HG02981 (cell line): Measurements from ENCODE around the gene KDM3B.

Experiments
- ATAC-seq: cut with Tn5 transposase; IDR thresholded peaks from one replicate; pipeline ENCODE4 v1.9.1; 2021; ENCODE audit warnings: mild to moderate bottlenecking, moderate library complexity; ENCODE audit not compliant: unreplicated experiment

KDM3B gene

DNA sequence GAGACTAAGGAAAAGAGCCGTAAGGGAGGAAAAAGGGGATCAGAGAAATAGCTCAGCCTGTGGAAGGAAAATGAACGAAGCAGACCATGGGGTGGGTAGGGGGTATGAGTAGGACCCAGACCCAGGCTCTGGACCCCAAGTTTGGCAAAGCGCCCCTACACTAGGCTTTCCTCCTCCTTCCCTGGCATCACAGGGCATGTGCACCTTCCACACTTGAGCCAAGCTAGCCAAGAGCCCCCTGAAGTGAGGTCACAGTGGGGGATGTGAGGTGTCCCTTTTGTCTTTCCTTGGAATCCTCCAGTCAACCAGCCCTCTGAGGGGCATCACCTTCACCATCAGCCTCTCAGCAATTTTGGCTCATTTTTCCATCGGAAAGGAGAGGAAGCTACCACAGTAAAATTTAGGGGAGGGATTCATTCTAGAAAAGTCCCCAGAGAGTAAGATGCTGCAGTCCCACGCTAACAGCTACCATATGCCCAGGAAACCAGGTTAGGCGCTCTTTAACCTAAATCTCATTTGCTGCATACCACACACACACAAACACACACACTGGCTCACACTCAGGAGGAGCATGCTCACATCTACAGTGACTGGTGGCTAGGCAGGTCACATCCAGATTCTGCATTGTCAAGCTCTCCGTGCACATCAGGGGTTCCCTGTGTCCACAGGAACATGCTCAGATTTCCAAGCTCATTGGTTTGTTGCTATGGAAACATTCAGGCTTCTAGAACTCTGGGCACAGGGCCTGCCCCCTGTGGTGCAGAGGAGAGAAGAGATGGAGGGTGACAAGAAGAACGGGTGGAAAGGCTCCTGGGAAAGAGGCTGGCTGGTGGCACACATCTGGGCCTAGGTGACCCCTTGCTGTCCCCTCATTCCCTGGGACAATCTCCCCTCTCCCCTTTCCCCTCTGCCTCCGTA, 96.3 kb downstream of the KDM3B start:
- no peak for ATAC-seq

DNA sequence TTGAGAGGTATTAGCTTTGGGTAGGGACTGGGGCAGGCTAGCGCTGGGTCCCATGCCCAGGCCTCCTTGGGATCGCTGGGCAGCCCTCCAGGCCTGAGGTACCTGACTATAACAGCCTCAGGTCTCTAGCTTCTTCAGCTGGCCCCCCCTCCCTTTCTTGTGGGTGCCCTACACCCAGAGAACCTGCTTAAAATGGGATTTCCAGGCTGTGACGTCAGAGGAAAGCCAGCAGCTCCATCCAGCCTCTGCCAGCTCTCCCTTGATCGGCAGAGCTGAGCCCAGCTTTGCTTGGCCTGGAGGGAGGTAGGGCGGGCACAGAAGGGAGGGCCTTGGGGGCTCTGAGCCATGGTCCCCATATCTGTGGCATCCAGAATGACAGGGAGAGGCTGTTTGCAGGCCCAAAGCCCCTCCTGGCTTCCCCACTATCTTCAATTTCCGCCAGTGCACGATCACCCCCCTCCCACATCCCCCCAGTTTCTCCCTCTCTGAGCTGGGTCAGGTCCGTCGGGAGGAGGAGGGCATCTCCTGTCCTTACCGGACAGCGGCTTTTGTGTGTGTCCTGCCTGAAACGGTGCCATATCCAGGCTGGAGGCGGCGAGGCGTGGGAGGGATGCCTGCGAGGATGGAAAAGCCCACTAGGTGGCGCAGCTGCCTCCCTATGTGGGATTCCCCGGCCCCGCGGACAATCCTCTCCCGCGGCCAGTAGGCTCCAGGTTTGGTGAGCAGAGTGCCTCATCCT, 97.2 kb downstream of the KDM3B start:
- ATAC-seq: peak; percentile 86

DNA sequence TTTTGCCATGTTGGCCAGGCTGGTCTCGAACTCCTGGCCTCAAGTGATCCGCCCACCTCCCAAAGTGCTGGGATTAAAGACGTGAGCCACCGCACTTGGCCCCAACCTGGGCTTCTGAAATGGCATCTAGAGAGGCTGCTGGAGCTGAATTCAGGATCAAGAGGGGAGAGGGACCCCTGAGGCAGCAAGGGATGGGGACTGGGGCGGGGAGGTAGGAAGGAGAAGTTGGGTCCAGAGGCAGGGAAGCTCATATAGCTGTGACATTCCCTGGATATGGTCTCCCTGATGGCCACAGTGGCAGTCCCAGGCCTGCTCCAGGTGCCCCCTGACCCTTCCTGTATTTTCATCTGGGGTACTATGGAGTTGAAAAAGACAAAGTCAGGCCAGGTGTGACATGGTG, 98.5 kb downstream of the KDM3B start:
- ATAC-seq: no peak

DNA sequence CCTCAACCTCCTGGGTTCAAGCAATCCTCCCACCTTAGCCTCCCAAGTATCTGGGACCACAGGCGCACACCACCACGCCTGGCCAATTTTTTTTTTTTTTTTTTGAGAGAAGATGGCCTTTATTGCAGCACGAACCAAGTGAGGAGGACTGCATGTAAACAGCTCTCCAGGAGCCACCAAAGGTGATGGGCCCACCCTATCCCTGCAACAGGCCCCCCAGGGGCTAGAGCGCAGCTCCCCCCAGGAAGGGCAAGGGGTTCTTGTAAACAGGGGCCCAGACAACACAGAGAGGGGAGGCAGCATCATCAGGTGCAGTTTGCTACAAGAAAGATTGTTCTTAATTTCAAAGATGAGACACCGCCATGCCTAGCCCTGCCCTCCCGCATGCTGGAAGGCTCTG, 100.2 kb downstream of the KDM3B start:
- no peak for ATAC-seq

DNA sequence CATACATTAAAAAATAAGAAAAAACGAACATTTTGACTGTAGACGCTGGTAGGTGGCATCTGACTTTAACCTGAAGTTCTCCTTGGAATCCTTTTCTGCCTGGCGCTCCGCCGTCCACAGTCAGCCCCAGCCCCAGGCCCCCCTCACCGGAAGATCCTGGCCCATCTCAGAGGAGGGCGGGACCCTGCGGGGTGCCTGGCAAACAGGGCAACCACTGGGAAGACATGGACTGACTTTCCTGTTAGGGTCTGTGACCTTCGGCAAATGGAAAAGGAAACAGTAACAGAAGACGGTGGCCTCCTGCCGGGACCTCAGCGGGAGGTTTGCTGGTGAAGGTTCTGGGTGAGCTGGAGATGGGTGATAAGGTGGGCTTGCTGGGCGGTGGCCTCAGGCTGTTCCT, 101.1 kb downstream of the KDM3B start:
- no peak for ATAC-seq

DNA sequence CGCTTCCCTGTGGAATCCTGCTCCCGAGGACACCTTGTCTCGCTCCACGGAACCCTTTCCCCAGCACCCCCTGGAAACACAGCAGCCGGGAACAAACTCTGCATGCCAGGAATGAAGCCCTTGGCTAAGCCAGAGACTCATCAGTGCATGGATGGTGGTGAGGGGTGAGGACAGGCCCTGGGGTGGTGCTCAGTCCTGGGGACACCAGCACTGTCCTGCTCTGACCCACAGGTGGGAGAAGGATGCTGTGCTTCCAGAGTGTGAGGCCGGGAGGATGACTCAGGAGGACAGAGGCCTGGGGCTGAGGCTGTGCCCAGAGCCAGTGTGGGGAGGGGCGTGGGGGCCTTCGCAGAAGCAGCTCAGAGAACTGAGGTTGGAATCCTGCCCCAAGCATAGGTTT, 101.6 kb downstream of the KDM3B start:
- no peak for ATAC-seq

DNA sequence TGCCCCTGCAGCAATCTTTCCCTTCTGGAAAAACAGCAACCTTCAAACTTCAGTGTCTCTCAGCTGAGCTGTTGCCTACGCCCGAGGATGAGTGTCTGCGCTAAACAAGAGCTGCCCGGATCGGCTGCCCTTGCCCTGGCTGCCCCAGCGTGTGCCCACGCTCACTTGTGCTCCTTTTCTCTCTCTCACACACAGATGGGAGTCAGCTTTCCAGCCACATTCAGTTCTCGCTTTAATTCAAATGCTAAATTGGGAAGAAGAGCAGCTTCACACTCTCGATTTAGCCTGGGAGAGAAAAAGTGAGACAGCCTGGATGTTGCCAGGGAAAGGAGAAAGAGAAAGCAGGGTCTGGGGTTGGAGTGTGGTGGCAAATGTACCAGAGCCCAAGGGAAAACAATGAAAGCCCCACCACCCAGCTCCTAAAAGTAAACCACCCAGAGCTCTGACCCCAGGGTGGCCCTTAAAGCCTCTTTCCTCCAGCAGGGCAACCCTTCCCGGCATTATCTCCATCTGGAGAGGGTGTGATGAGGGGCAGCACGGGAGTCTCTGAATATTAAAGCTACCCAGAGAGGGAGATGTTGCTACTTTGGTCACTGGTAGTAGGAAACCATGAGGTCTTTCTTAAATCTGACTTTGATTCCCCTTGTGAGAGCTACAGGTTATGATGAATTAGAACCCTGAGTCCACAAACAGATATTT, 102.9 kb downstream of the KDM3B start:
- no peak for ATAC-seq

DNA sequence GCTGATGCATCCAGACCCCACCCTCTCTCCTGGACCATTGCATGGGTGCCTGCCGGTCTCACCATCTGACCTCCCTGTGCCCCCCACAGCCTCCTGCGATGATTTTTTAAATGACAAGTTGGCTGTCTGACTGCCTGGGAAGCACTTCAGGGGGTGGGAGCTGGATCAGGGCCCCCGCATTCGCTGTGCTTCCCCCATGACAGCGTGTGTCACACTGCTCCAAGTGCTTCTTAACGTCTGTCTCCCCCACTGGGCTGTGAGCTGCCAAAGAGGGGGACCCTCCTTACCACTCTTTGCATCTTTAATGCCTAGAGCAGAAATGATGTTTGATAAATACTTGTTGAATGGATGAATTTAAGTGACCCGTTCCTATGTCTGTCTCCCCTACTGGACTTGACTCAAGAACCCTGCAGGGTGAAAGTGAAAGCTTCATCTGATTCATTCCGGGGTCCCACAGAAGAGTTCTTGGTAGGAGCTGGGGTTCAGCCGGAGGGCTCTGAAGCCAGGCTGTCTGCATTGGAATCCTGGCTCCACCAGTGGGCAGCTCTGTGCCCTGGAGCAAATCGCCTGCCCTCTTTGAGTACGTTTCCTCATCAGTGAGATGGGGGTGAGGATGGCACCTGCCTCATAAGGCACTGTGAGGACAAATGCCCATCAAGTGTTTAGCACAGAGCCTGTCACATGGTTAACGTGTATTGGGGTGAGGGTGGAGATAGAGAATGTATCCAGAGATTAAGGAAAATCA, 105.2 kb downstream of the KDM3B start:
- ATAC-seq: no peak

DNA sequence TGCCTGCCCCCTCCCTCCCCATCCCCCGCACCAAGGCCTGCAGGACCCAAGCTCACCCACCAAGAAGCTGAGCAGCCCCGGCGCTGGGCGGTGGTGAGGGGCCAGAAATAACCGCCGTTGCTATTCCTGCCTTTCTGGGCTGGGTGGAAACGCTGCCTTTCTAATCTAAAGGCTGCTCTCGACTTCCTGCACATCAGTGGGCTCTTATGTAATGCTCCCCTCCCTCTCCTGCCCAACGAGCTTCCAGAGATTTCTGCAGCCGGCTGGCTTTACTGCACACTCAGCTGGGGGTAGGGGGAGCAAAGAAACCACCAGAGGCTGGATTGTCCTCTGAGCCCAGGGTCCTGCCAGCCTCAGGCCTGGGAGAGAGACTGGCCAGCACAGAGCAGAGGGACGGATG, 105.9 kb downstream of the KDM3B start:
- no peak for ATAC-seq

DNA sequence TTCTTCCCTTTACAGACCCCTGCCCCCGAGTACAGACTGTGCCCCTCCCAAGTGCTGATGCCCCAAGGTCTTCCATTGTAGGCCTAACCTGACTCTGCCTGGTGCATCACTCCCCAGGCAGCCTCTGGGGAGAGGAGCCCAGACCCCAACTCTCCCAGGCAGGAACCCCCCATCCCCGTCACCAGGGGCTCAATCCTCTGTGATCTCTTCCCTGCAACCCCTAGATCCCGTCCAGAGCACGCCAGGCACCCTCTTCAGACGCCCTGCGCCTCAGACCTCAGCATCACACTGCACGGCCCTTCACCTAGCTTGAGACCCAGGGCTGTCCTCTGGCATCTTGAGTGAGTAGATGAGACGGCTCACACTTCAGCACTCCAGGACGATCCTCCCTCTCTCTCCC, 106.4 kb downstream of the KDM3B start:
- ATAC-seq: no peak

DNA sequence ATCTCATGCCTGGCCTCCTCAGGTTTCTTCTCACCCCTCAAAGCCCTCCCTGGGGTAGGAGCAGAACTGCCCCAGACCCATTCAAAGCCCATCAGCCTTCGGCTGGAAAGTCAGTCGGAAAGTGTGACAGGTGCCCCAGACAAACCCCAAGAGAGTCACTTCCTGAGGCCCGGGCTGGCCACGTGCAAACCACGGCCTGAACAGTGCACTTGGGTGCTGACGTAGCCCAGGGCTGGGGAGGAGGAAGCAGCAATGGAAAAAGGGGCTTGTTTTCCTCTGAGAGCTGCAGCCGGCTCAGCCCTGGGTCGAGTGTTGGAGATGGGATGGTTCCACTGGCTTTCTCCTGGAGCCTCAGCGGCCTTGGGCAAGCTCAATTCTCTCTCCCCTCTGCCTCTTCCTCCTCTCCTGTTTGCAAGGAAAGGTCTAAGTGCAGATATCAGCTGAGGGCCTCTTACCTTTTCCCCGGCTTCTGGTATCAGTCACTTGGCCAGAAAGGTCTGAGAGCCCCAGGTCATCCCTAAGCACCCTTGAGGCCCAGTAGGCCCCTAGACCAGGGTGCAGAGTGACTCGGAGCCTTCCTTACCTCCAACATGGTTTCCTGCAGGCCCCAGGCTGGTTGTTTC, 106.9 kb downstream of the KDM3B start:
- ATAC-seq: no peak

DNA sequence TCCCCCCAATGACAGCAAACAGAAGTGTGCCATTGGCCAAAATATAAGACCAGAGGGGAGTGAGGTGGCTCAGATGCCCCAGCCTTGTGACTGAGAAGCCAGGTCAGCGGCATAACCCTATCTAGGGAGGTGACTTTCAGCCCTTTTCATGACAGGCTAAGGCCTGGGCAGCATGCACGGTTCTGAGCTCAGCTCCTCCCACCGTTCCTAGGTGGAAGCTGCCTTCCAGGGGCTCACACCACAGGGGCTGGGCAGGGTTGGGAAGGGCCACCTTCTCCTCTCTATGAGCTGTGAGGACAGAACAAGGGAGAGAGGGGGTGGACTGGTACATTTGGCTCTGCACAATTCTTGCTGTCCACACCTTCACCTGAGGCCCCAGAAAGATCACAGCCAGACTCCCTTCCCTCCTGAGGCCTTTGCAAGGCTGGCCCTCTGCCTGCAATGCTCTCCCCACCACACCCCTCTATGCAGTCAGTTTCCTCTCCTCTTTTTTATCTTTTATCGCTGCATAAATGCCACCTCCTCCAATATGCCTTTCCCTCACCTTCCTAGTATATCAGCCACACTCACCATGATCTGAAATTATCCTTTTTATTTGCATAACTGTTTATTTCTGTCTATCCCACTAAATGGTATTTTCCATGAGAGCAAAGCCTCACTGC, 107.7 kb downstream of the KDM3B start:
- ATAC-seq: no peak

DNA sequence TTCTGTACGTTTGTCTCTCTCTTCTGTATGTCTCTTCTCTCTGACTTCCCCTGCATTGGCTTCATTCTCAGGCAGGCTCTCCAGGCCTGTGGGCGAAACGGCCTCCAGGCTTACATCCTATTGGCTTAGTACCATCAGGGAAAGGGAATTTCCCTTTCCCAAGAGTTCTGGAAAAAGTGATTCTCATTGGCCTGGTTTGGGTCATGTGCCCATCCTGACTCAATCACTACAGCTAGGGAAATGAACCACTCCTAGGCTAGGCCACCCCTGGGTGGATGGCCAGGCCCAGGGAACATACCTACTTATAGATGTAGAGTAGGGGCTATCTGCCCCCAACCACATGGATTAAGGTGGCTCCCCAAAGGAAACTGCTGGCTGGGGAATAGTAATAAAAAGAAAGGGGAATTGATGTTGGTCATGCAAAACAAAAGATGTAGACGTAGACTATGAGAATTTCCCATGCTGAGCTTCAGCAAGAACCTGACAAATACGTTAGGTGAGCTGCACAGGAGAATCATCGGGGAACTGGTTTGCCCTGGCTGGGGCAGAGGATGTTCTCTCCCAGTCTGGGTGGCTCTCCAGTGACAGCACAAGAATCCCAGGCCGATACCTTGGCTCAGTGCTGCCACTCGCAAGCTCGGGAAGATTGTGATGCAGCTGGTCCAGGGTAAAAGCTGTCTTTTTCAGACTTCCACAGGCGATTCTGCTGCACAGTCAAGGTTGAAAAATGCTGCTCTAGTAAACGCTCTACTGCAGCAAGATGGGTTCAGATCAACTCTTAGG, 109.0 kb downstream of the KDM3B start:
- ATAC-seq: no peak

DNA sequence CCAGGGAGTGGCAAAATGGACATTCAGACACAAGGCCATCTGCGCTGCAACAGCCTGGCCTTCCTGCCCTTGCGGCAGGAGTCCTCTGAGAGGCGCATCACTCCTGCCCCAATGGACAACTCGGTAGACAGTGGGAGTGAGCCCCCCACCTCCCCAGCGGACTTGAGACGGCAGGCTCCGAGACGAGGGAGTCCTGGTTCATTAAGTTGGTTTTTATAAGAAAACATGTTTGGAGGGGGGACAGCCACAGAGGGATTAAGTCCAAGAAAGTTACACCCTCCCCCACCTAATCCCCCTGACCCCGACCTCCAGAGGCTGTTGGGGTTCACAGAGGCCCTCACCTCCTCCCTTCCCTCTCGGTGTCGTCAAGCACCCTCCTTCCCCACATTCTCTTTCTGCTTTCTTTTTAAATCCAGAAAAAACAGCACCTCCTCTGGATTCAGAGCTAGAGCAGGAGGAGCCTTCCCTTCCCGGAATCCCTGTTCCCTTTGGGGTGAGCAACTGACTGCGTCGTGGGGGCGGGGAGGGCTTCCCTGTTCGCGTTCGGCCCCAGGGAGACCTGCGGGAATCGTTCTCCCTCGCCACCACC, 111.0 kb downstream of the KDM3B start:
- no peak for ATAC-seq

DNA sequence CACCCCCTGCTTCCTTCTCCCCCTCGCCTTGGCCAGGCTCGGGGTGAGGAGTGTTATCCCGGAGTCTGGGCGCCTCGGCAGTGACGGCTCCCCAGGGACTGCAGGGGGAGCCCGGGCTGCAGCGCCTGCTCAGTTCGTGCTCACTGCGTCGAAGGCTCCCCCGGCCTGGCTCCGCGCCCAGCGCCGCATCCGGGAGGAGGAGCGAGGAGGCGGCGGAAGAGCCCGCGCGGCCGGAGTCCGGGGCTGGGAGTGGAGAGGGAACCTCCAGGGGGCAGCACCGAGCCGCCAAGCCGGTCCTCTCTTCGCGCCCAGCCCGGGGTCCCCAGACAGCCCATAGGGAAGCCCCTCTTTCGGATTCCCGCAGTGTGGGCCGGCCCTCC, 111.5 kb downstream of the KDM3B start:
- peak; percentile 53 for ATAC-seq

DNA sequence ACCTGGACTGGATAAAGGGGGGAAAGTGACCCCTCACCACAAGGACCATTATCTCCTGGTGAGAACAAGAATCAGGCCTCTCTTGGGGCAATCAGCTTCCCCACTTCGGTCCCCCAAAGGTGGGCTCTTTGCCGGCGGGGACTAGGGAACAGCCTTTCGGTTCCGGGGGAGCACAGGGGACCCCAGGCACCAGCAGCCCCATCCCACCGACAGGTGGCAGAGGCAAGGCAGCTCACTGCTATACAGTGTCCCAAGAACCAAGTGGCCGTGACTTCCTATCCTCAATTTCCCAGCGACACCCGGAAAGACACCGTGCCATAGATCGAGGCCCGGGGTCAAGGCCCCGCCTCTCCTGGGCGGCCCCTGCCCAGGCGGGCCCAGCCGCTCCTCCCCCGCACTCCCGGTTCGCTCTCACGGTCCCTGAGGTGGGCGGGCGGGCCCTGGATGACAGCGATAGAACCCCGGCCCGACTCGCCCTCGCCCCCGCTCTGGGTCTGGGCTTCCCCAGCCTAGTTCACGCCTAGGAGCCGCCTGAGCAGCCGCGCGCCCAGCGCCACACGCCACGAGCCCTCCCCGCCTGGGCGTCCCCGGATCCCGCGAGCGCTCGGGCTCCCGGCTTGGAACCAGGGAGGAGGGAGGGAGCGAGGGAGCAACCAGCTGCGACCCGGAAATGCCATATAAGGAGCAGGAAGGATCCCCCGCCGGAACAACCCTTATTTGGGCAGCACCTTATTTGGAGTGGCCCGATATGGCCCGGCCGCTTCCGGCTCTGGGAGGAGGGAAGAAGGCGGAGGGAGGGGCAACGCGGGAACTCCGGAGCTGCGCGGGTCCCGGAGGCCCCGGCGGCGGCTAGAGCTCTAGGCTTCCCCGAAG, 112.1 kb downstream of the KDM3B start:
- peak; percentile 69 for ATAC-seq

DNA sequence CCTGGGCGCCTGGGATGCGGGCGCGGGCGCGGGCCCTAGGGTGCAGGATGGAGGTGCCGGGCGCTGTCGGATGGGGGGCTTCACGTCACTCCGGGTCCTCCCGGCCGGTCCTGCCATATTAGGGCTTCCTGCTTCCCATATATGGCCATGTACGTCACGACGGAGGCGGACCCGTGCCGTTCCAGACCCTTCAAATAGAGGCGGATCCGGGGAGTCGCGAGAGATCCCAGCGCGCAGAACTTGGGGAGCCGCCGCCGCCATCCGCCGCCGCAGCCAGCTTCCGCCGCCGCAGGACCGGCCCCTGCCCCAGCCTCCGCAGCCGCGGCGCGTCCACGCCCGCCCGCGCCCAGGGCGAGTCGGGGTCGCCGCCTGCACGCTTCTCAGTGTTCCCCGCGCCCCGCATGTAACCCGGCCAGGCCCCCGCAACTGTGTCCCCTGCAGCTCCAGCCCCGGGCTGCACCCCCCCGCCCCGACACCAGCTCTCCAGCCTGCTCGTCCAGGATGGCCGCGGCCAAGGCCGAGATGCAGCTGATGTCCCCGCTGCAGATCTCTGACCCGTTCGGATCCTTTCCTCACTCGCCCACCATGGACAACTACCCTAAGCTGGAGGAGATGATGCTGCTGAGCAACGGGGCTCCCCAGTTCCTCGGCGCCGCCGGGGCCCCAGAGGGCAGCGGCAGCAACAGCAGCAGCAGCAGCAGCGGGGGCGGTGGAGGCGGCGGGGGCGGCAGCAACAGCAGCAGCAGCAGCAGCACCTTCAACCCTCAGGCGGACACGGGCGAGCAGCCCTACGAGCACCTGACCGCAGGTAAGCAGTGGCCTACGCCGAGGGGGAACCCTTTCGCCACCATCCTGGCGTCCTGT, 113.0 kb downstream of the KDM3B start, which contains the start of gene EGR1:
Gene EGR1, plus strand, starts transcription at position 219 of the 864 bp plus-strand sequence. Its CDS starts 283 bp downstream, at position 502.
- ATAC-seq: peak; percentile 51
